Activated T-helper 1 cell treated with Interleukin-2 at 50 U/mL for 16 hours (primary cell): Measurements from ENCODE around the gene C9orf72.
"Not testable (repeated sequence)": the region's sequence is repeated elsewhere in the genome, so short reads cannot be mapped to it uniquely, and the experiment has no call there.

ENCODE experiments used
- DNase-seq: peaks from one replicate; pipeline ENCODE4 v3.0.0-alpha.2; 2020; ENCODE audit warnings: low read depth

C9orf72 gene

DNA sequence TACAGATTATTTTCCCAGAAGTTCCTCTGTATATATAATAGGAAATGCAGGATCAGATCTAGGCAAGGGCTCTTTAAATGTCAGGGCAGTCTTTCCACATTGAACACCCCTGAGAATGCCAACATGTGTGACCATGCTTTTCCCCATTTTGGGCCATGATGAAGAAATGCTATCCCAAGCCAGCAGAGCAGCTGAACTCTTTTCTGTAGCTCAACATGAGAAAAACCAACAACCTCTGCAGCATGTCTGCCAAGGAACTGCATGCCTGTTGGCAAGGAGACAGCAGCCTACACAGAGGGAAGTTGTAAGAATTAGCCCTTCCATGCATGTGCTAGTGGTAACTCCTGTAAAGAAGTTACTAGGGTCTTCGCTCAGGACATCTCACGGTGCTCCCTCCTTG, 58.7 kb downstream of the C9orf72 start:
- no peak for DNase-seq

- DNase-seq, result no peak
These were observed 61.5 kb downstream of the C9orf72 start for GRCh38 chr9:27511771-27512170.

GRCh38 chr9:27510780-27511179, 62.5 kb downstream of the C9orf72 start:
- DNase-seq, result no peak

- DNase-seq, result no peak
These were observed 66.3 kb downstream of the C9orf72 start for GRCh38 chr9:27506981-27507380.

DNA sequence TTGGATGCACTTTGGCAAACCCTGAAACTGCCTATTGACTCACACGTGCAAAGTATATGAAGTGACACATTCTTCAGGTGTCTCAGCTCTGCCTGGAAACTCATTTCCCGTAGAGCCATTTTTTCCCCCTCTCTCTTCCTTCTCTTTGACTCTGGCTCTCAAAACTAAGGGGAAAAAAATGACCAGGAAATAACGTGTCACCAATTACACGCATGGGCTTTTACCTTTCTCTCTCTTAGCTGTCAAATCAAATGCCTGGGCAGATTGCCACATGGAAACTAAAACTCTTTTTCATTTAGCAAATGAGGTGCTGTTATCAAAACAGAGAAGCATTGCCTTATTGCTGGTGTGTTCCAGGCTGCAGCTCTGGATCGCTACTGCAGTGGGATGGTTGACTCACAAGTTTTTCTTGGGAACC, 67.5 kb downstream of the C9orf72 start:
- DNase-seq, result no peak

DNA sequence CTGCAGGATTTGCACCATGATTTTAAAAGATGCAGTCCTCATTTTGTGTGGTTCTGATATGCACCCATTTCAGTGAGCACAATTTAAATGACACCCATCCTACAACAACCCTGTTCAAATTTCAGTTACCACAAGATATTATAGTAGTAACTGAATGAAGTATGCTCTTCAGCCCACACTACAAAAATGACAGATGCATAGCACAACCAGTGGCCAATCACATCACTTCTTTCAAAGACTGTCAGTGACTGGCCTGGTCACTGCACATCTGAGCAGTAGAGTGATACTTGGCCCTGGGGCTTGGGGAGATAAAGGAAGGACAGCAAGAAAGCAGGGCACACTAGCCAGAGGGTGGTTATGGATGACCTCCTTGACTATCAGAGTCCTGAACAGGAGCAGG, 69.0 kb downstream of the C9orf72 start:
- DNase-seq, result no peak

DNA sequence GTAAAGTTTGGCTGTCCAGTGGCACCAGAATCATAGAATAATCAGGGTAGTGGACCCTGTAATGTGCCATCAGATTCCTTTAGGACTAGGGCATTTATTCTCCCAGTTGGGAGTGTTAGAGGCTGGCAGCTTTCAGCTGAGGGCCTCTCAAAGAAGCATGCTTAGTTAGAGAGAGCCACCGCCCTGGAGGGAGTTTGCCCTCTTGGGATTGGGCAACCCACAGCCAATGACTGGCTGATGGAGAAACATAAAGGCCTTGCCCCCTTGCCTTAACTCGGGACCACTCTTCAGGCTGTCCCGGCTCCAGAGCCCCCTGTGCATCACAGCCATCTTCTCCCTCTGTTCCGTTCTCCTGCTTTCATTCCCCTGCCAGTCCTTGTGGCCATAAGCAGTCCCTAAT, 69.7 kb downstream of the C9orf72 start:
- no peak for DNase-seq

GRCh38 chr9:27500902-27501301, 72.4 kb downstream of the C9orf72 start:
- not testable (repeated sequence) for DNase-seq

GRCh38 chr9:27499451-27499850, 73.8 kb downstream of the C9orf72 start:
- DNase-seq, result no peak

DNA sequence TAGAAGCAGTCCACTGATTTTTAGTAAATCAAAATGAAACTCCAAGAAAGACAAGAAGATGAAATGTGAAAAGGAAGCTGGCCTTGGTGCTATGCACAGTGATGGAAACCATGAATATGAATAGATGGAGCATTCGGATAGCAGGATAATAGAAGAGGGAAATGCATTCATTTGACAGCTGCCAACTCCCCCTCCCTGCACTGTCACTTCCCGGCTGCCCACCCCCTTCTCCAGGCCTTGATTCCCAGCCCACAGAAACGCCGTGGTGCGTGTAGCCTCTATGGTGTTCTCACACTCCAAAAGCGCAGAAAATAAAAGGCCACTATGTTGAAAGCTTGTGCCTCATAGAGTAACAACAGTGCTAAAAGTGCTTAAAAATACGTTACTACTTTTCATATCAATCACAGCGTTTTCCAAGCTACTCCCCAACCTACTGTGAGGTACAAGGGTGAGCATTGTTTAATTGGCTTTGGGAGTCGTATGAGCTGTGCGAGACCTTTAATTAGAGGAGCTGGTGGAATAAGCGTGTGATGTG, 75.3 kb downstream of the C9orf72 start:
- no peak for DNase-seq
